OCI-LY7 (cell line): ENCODE data around the gene CCDC30. TPM values are rescaled to one million over a fixed set of nuclear protein-coding genes. Genes with fewer than 3 reads are reported as not detected.
"Not testable (repeated sequence)": the region's sequence is repeated elsewhere in the genome, so short reads cannot be mapped to it uniquely, and the experiment has no call there.

Experiments used
- BruUV-seq: library from RNA; stranded (reverse); fragments of 400-500 nt; replicated peaks from 2 replicates; lab custom pipeline; 2021; lab: Mats Ljungman, UMichigan
- CTCF ChIA-PET: fragments of 300-600 bp; sonication (Branson Sonifier 250); formaldehyde crosslinking; loops from one replicate; lab custom pipeline; 2022; ENCODE audit warnings: antibody characterized with exemption; ENCODE audit not compliant: unreplicated experiment; lab: Charles Lee
- POLR2A ChIA-PET: fragments of 300-600 bp; sonication (Branson Sonifier 250); formaldehyde crosslinking; loops from one replicate; lab custom pipeline; 2022; ENCODE audit warnings: antibody characterized with exemption; lab: Charles Lee
- DNase-seq: peaks from one replicate; pipeline ENCODE4 v3.0.0-alpha.2; 2015; ENCODE audit warnings: low spot score
- H2AFZ ChIP-seq: fragments of 200-600 bp; sonication (generic), shearing (Covaris generic); 2 replicates; pipeline ENCODE4 v1.6.1; 2014; ENCODE audit warnings: mild to moderate bottlenecking, antibody characterized with exemption, low read length, moderate library complexity
- H3K27ac ChIP-seq: fragments of 200-600 bp; sonication (generic); 2 replicates; pipeline ENCODE4 v1.5.1; 2014; ENCODE audit warnings: mixed run types, low read depth, mild to moderate bottlenecking, moderate library complexity, low read length, inconsistent platforms; ENCODE audit not compliant: poor library complexity, severe bottlenecking
- H3K36me3 ChIP-seq: fragments of 200-600 bp; sonication (generic); 2 replicates; pipeline ENCODE4 v1.6.1; 2014; ENCODE audit warnings: mild to moderate bottlenecking, antibody characterized with exemption, low read length, moderate library complexity, mixed read lengths; ENCODE audit not compliant: insufficient read depth
- H3K4me1 ChIP-seq: fragments of 200-600 bp; sonication (generic); 2 replicates; pipeline ENCODE4 v1.5.1; 2014; ENCODE audit warnings: mild to moderate bottlenecking, low read length; ENCODE audit not compliant: insufficient read depth, poor library complexity, severe bottlenecking
- H3K4me2 ChIP-seq: fragments of 200-600 bp; sonication (generic); 2 replicates; pipeline ENCODE4 v1.6.1; 2014; ENCODE audit warnings: mild to moderate bottlenecking, low read length
- H3K4me3 ChIP-seq: fragments of 200-600 bp; sonication (generic); 2 replicates; pipeline ENCODE4 v1.5.1; 2014; ENCODE audit warnings: mild to moderate bottlenecking, low read depth, low read length; ENCODE audit not compliant: poor library complexity, severe bottlenecking
- H3K79me2 ChIP-seq: fragments of 200-600 bp; sonication (generic); 2 replicates; pipeline ENCODE4 v1.6.1; 2016; ENCODE audit warnings: low read depth, mild to moderate bottlenecking, low read length, moderate library complexity, mixed read lengths; ENCODE audit not compliant: insufficient read depth
- H3K9me2 ChIP-seq: fragments of 200-600 bp; sonication (generic); 2 replicates; pipeline ENCODE4 v1.6.1; 2016; ENCODE audit warnings: mild to moderate bottlenecking, low read length, mixed read lengths; ENCODE audit not compliant: insufficient read depth
- H3K9me3 ChIP-seq: fragments of 200-600 bp; sonication (generic); 2 replicates; pipeline ENCODE4 v1.6.1; 2014; ENCODE audit warnings: mild to moderate bottlenecking, mixed run types, low read length, mixed read lengths
- H4K20me1 ChIP-seq: fragments of 200-600 bp; sonication (generic); 2 replicates; pipeline ENCODE4 v1.6.1; 2014; ENCODE audit warnings: mild to moderate bottlenecking, antibody characterized with exemption, low read length, moderate library complexity, mixed read lengths; ENCODE audit not compliant: insufficient read depth
- CTCF ChIP-seq: fragments of 200-600 bp; sonication (generic); conservative IDR thresholded peaks from 2 replicates; pipeline ENCODE4 v1.5.1; 2014; ENCODE audit warnings: mild to moderate bottlenecking, antibody characterized with exemption, low read length, moderate library complexity, mixed read lengths
- EZH2phosphoT487 ChIP-seq: fragments of 200-600 bp; sonication (generic); IDR thresholded peaks from 2 replicates; pipeline ENCODE4 v1.6.1; 2018; ENCODE audit warnings: low read depth, borderline replicate concordance, mild to moderate bottlenecking, mixed run types, antibody characterized with exemption, low read length, moderate library complexity, mixed read lengths
- intact Hi-C: fragments of 100-400 bp; cut with micrococcal nuclease; formaldehyde crosslinking; loops from one replicate; pipeline ENCODE4 v1.10.0; 2022; ENCODE audit not compliant: unreplicated experiment
- total RNA-seq, 2 experiments: library from RNA; depleted of rRNA in 1 of 2; stranded (reverse); fragments of >200 nt in 1 of 2; shearing (Covaris generic) in 1 of 2; gene quantifications; 2 replicates each; pipeline ENCODE4 v1.2.3, GENCODE V29; 2014 to 2022

The CCDC30 gene
- total RNA-seq, 2 experiments from 2014 or later, result 0.54 to 2.6 TPM

GRCh38 chr1:42504535-42505128, 41.5 kb downstream of the CCDC30 start:
- Histone ChIP-seq H3K4me2 (no peak overlapping the region), H3K27ac (no peak overlapping the region), H3K9me3 (peaks cover 17% of the 10 kb centered on the region), H3K79me2 (no peaks in the 10 kb centered on the region), H2AFZ (no peak overlapping the region), H3K4me1 (no peaks in the 10 kb centered on the region), H3K36me3 (no peaks in the 10 kb centered on the region), H4K20me1 (no peaks in the 10 kb centered on the region), H3K4me3 (no peak overlapping the region), H3K9me2 (no peaks in the 10 kb centered on the region)
- ChIA-PET CTCF (no interaction called here), POLR2A (no interaction called here)
- intact Hi-C loops, result no loop called here
- DNase-seq, result peak; percentile 3
- BruUV-seq, result no TSS peak
- TF ChIP-seq CTCF (no peak), EZH2phosphoT487 (no peak)

- H3K79me2 ChIP-seq, result no peaks in the 10 kb centered on the region
- no peaks in the 10 kb centered on the region for H3K4me1 ChIP-seq
- BruUV-seq, result no TSS peak
- peaks cover 17% of the 10 kb centered on the region for H3K9me3 ChIP-seq
- H4K20me1 ChIP-seq, result no peaks in the 10 kb centered on the region
- no peak overlapping the region for H3K27ac ChIP-seq
- no peaks in the 10 kb centered on the region for H3K36me3 ChIP-seq
- POLR2A ChIA-PET, result no interaction called here
- H3K9me2 ChIP-seq, result no peaks in the 10 kb centered on the region
- intact Hi-C loops, result no loop called here
- TF ChIP-seq CTCF (no peak), EZH2phosphoT487 (no peak)
- H3K4me2 ChIP-seq, result no peak overlapping the region
- CTCF ChIA-PET, result no interaction called here
- H3K4me3 ChIP-seq, result no peak overlapping the region
- DNase-seq, result no peak
- no peak overlapping the region for H2AFZ ChIP-seq
Observed at GRCh38 chr1:42506576-42506975, 43.5 kb downstream of the CCDC30 start.

GRCh38 chr1:42511581-42512155, 48.6 kb downstream of the CCDC30 start:
- H3K4me1 ChIP-seq, H3K9me2 ChIP-seq, CTCF ChIA-PET, POLR2A ChIA-PET, H3K79me2 ChIP-seq, intact Hi-C loops, H3K9me3 ChIP-seq, H3K4me2 ChIP-seq, H3K27ac ChIP-seq, H3K36me3 ChIP-seq, H4K20me1 ChIP-seq, H3K4me3 ChIP-seq, BruUV-seq, H2AFZ ChIP-seq: not testable (repeated sequence)
- peak; percentile 19 for DNase-seq
- peak; percentile 69 for TF ChIP-seq CTCF
